HG03045 (cell line): Measurements from ENCODE around the gene FCN1.

Experiments used
- ATAC-seq: cut with Tn5 transposase; IDR thresholded peaks from one replicate; pipeline ENCODE4 v1.9.1; 2021; ENCODE audit warnings: mild to moderate bottlenecking, moderate library complexity; ENCODE audit not compliant: unreplicated experiment

Gene FCN1

GRCh38 chr9:134894136-134894860, 23.4 kb downstream of the FCN1 start:
- no peak for ATAC-seq

GRCh38 chr9:134892820-134893420, 24.8 kb downstream of the FCN1 start:
- ATAC-seq = no peak

- no peak for ATAC-seq
Observed at GRCh38 chr9:134892221-134892620, 25.5 kb downstream of the FCN1 start.

DNA sequence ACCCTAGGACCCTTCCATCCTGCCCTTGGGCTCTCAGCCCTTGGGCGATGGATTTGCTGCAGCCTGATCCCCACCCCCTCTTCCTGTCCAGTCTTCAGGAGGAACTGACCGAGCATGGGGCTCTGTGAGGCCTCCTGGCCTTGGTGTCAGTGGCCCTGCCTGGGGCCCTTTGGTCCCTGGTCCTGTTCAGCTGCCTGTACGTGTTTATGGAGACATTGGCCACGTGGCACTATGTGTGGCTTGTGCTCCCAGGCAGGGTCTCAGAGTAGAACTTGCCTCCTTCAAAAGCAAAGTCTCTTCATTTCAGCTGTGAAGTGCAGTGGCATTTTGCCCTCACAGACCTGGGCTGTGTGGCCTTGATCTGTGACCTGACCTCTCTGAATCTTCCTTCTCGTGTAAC, 26.0 kb downstream of the FCN1 start:
- ATAC-seq = no peak

DNA sequence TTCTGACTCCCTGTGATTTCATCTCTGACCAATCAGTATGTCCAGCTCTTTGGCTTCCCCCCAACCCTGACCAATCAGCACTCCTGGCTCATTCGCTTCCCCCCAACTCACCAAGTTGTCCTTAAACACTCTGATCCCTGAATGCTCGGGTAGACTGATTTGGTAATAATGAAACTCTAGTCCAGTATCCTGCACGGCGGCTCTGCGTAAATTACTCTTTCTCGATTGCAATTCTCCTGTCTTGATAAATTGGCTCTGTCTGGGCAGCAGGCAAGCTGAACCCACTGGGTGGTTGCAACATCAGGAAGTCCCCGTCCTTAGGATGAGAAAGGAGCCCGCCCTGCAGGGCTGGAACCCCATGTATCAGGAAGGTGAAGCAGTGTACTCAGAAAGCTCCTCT, 26.7 kb downstream of the FCN1 start:
- ATAC-seq = no peak

- no peak for ATAC-seq
Observed at GRCh38 chr9:134890155-134890495, 27.6 kb downstream of the FCN1 start.

DNA sequence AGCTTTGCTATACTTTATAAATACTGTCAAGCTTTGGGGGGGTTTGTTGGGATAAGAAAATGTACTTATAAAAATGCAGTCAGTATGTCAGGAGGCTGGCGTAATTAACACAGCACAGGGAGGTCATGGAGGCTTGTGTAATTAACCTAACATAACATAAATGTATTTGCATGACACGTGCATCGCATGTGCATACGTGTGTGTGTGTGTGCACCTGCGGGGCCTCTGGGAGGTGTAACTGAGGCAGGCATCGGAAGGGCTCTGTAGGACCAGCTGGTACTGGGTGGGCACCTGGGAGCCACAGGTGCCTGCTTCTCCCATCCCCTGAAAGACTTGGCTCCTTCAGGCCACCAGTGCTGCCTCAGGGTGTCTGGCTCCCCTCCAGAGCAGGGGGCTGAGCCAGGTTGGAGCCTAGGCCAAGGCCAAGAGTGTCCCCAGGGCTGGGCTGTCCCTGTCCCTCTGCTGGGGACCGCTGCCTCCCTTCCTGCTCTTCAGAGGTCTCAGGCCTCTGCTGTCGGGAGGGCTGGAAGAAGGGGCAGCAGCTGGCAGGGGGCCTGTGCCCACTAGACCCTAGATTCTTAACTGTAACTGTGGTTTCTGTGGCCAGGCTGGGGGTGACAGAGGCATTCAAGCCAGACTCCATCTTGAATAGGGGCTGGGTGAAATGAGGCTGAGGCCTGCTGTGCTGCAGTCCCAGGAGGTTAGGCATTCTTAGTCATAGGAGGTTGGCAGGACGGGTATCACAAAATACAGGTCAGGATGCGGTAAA, 28.1 kb downstream of the FCN1 start:
- ATAC-seq = no peak

DNA sequence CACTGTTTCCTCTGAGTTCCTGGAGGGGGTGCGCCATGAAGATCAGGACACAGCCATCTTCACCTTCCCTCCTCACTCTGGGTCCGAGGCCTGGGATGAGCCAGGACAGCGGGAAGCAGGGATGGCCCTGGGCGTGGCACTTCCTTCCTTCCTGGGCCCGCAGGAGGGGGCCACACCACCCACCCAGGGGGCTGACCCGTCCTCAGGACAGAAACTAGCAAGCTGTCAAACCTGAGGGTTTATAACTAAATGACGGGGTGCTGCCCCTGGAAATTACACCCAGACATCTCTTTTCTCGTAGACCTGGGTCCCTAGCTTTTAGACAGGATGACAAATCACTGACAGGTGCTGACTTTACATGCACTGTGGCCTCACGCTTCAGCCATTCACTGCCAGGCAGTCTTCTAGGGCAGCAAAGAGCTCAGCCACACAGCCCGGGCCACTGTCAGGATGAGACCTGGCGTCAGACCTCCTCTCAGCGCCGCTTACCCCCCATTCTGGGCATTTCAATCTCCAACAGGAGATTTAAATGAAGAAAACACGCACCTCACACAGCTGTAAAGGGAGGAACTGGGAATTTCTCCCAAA, 29.0 kb downstream of the FCN1 start:
- ATAC-seq = no peak

DNA sequence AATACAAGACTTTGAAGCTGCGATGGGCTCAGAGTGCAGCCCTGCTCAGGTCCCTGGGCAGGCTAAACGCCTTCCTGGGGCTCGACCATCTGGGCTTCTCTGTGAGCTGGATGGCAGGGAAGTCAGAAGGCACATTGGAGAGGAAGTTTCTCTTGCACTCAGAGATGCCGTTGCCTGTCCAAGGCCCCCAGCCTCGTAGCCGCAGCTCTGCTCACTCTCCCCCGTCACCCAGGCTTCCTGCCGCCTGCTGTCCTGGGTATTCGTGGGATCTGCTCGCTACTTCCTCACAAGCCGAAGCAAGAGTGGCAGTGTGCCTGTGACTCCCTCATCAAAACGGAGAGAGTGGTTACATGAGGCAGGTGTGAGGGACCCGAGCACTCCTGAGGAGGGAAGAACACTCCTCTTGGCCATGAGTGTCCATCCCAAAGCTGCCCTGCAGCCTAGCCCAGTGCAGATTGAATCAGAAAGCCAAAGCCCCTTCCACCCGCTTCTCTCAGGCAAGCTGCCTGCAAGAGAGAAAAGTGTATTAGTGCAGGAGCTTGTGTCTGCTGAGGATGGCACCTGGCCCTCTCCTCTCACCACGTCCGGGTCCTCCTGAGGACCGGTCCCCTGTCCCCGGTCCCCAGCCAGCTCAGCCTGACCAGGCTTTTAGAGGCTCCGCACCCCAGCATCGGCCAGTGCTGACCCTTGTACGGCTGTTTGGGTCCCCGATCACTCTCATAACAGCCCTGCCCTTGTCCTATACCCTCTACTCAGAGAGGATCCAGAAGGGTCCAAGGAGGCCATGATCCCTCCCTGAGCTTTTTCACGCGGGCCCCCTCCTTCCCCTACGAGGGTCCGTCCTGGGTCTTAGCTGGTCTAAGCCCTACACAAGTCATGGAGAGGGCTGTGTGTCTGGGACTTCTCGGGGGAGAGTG, 29.8 kb downstream of the FCN1 start:
- no peak for ATAC-seq

DNA sequence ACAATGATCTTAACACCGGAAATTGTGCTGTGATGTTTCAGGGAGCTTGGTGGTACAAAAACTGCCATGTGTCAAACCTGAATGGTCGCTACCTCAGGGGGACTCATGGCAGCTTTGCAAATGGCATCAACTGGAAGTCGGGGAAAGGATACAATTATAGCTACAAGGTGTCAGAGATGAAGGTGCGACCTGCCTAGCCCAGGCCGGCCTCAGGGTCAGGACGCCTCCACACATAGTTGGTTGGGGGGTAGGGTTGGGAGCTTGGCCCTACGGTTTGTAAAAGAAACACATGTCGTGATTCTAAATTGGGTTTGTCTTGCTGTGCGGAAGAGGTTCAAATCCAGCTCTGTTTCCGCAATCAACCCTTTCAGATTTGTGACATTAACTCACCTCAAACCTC, 30.5 kb downstream of the FCN1 start:
- ATAC-seq = no peak

DNA sequence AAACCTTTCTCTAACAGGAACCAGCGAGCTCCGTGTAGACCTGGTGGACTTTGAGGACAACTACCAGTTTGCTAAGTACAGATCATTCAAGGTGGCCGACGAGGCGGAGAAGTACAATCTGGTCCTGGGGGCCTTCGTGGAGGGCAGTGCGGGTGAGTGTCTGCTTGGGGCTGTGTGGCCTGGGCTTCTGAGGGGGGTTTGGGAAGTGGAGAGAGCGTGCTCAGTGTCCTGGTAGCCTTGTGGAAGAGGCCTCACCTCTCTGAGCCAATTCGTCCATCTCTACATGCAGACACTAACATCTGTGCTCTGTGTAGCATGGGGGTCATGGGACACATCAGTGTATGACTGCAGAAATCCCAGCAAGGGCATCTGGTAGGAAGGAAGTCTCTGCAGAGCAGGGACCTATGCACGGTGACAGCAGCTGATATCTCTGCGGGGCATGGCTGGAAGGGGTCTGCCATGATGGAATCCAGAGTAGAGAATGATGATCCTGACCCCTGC, 31.2 kb downstream of the FCN1 start:
- ATAC-seq = no peak

DNA sequence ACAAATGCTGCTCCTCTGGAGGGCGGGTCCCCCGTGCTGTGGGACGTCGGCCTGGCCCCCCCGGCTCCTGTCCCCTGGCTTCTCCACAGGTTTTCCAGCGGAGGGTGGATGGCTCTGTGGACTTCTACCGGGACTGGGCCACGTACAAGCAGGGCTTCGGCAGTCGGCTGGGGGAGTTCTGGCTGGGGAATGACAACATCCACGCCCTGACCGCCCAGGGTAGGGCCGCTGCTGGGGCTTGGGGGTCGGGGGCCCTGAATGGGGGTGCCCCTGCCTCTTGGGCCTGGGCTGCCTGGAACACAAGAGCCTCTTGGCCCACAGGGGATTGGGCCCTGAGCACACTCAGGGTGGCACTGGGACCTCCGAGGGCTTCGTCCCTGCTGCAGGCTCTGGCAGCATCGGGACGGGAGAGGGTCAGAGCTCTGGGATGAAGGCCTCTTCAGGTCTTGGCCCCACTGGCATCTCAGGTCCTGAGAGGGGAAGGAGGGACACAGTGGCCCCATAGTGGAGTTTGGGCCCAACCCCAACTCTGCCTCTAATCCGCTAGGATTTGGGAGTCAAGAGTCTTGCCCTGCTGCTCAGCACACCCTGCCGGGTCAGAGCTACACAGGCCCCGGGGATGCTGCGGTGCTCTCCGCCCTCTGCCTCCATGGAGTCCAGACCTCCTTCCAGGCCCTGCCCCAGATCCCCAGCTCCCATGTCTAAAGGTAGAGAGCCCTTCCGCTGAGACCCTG, 31.9 kb downstream of the FCN1 start:
- no peak for ATAC-seq

- ATAC-seq = no peak
Observed at GRCh38 chr9:134885001-134885678, 32.6 kb downstream of the FCN1 start.

GRCh38 chr9:134884492-134884891, 33.2 kb downstream of the FCN1 start:
- ATAC-seq = no peak

DNA sequence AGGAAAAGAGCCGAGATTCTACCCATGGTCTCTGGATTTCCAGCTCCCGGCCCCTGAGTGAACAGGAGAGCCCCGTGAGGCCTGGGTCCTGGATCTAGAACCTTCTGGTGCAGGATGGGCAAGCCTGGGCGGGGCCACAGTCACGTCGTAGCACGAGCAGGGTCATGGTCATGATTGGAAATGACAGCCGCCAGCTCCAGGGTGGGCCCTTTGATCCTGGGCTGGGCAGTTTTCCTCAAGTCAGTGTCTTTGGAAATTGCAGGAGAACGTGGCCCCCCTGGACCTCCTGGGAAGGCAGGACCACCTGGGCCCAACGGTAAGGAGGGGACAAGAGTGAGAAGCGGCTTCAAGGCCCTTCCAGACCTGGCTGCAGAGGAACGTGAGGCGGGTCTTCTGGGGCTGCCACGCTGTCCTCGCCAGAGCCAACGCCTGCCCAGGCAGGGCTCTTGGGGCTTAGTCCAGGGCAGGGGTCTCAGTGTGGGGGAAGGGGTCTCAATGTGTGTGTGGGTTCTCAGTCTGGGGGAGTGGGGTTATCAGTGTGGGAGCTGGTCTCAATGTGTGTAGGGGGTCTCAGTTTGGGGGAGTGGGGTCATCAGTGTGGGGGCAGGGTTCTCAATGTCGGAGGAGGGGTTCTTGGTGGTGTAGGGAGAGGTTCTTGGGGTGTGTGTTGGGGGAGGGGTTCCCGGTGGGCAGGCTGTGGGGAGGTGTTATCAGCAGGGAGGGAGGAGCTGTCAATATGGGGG, 34.5 kb downstream of the FCN1 start:
- ATAC-seq = no peak

GRCh38 chr9:134882204-134882785, 35.4 kb downstream of the FCN1 start:
- no peak for ATAC-seq

DNA sequence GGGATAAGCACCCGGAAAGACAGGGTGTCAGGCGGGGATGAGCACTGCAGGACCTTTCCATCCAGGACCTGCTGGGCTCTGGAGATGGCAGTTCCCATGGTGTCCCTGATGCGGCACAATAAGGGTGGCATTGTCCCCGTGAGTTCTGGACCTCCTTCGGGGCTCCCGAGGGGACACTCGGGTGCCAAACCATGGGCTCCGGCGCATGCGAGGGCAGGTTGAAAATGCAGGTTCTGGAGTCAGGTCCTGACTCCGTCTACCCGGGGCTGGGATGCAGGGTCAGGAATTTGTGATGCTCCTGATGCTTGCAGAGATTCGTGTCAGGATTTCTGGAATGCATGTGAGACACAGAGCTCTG, 36.4 kb downstream of the FCN1 start:
- ATAC-seq = no peak
